ENCODE data around the gene ZNF697.

GRCh38 chr1:119664067-119664466, 16.0 kb upstream of the ZNF697 start:
- no peak for TF ChIP-seq POLR2A (IDR thresholded peaks at IDR 0.05)
- TF ChIP-seq CTCF (IDR thresholded peaks at IDR 0.05): no peak

All from esophagus squamous epithelium (tissue), 4 donors.